ENCODE results near the gene RGS12. TPM values are rescaled to one million over a fixed set of nuclear protein-coding genes. Genes with fewer than 3 reads are reported as not detected.

The RGS12 gene
- total and polyA plus RNA-seq, 2 of the 13 experiments (the other 11 are each of a cell fraction or from before 2014, with no cell fraction given), result 21.0 to 27.7 TPM

- TF ChIP-seq ZNF143 (CRISPR knock-in tag; IDR thresholded peaks at IDR 0.05), result peak; percentile 29; the same call in 1 of the 2 replicates
- peak; percentile 87 for TF ChIP-seq SP2 (CRISPR knock-in tag; IDR thresholded peaks at IDR 0.05)
- no peak for TF ChIP-seq TFDP1 (CRISPR knock-in tag; IDR thresholded peaks at IDR 0.05; ENCODE audit: borderline replicate concordance)
- no peak for TF ChIP-seq ZNF646 (CRISPR knock-in tag; IDR thresholded peaks at IDR 0.05)
- no peak for TF ChIP-seq HOXD1 (CRISPR knock-in tag; IDR thresholded peaks at IDR 0.05)
- no peak for TF ChIP-seq ZBTB44 (CRISPR knock-in tag; IDR thresholded peaks at IDR 0.05)
- TF ChIP-seq ZNF430 (CRISPR knock-in tag; IDR thresholded peaks at IDR 0.05), result 0 out of 2 replicates have a peak, but pooled peaks have one; percentile 39
- 0 out of 2 replicates have a peak, but pooled peaks have one; percentile 56 for TF ChIP-seq ZFP37 (CRISPR knock-in tag; IDR thresholded peaks at IDR 0.05; ENCODE audit: borderline replicate concordance)
- no peak for TF ChIP-seq ZNF569 (CRISPR knock-in tag; IDR thresholded peaks at IDR 0.05; ENCODE audit: borderline replicate concordance)
- peak; percentile 71 for TF ChIP-seq ZNF574 (CRISPR knock-in tag; IDR thresholded peaks at IDR 0.05)
- TF ChIP-seq FOXJ3 (CRISPR knock-in tag; IDR thresholded peaks at IDR 0.05; ENCODE audit: borderline replicate concordance), result no peak
- no peak for TF ChIP-seq NFRKB (IDR thresholded peaks at IDR 0.05)
- no peak for TF ChIP-seq TFAP4 (IDR thresholded peaks at IDR 0.05; ENCODE audit: borderline replicate concordance, low read depth)
Observed at GRCh38 chr4:3292571-3293400, at the start of gene RGS12 (continued).

Data from HepG2 (cell line).